Activated CD4-positive, alpha-beta memory T cell treated with anti-CD3 and anti-CD28 coated beads for 36 hours (primary cell): ENCODE results near the gene NEDD8. TPM values are rescaled to one million over a fixed set of nuclear protein-coding genes. Genes with fewer than 3 reads are reported as not detected.

Experiments
- total RNA-seq, 2 experiments: library from RNA; stranded (reverse); gene quantifications; one replicate each; pipeline ENCODE4 v1.2.3, GENCODE V29; 2021

Gene NEDD8
- total RNA-seq, 2 experiments from 2014 or later: 202 to 213 TPM

Other genes with a start within 250 kb of the NEDD8 start
- gene DHRS4L2, start 243.4 kb downstream of the NEDD8 start, total RNA-seq: 10 to 100 TPM; 27.6 to 29.6 TPM
- gene CARMIL3, start 180.4 kb downstream of the NEDD8 start, total RNA-seq: under 1 TPM; 0.75 to 1.00 TPM
- not detected for gene CPNE6, start 160.8 kb downstream of the NEDD8 start, total RNA-seq
- 100 to 1,000 TPM; 118 to 125 TPM for gene PCK2, start 138.1 kb downstream of the NEDD8 start, total RNA-seq
- 10 to 100 TPM; 85.6 to 91.8 TPM for gene DCAF11, start 117.6 kb downstream of the NEDD8 start, total RNA-seq
- 1 to 10 TPM; 1.2 to 1.9 TPM for gene NRL, start 117.4 kb downstream of the NEDD8 start, total RNA-seq
- under 1 TPM in 1 of 2 experiments, not detected in 1; 0.86 TPM for gene FITM1, start 101.7 kb downstream of the NEDD8 start, total RNA-seq
- 100 to 1,000 TPM; 403 to 427 TPM for gene PSME1, start 96.2 kb downstream of the NEDD8 start, total RNA-seq
- gene EMC9, start 90.8 kb downstream of the NEDD8 start, total RNA-seq: 10 to 100 TPM; 40.0 to 40.9 TPM
- 100 to 1,000 TPM; 404 to 411 TPM for gene PSME2, start 85.8 kb downstream of the NEDD8 start, total RNA-seq
- 10 to 100 TPM; 75.5 to 80.4 TPM for gene RNF31, start 84.9 kb downstream of the NEDD8 start, total RNA-seq
- 100 to 1,000 TPM; 158 to 172 TPM for gene IRF9, start 71.1 kb downstream of the NEDD8 start, total RNA-seq
- 10 to 100 TPM; 24.9 to 27.9 TPM for gene REC8, start 60.3 kb downstream of the NEDD8 start, total RNA-seq
- gene IPO4, start 43.6 kb downstream of the NEDD8 start, total RNA-seq: 10 to 100 TPM; 69.5 to 72.6 TPM
- 10 to 100 TPM; 23.7 to 26.7 TPM for gene TM9SF1, start 36.9 kb downstream of the NEDD8 start, total RNA-seq
- gene TSSK4, start 26.7 kb downstream of the NEDD8 start, total RNA-seq: under 1 TPM in 1 of 2 experiments, not detected in 1; 0.50 TPM
- gene CHMP4A, start 18.9 kb downstream of the NEDD8 start, total RNA-seq: 10 to 100 TPM; 79.0 to 84.6 TPM
- gene MDP1, start 16.3 kb downstream of the NEDD8 start, total RNA-seq: 10 to 100 TPM; 14.2 to 15.8 TPM
- gene GMPR2, start 562 bp upstream of the NEDD8 start, total RNA-seq: 10 to 100 TPM; 56.9 to 64.6 TPM
- gene TINF2, start 10.3 kb upstream of the NEDD8 start, total RNA-seq: 100 to 1,000 TPM in 1 of 2 experiments, 10 to 100 TPM in 1; 94.9 to 101 TPM
- gene TGM1, start 30.8 kb upstream of the NEDD8 start, total RNA-seq: 1 to 10 TPM; 3.7 to 4.5 TPM
- 10 to 100 TPM; 39.5 to 40.6 TPM for gene RABGGTA, start 39.2 kb upstream of the NEDD8 start, total RNA-seq
- gene DHRS1, start 67.4 kb upstream of the NEDD8 start, total RNA-seq: 10 to 100 TPM; 14.7 to 14.9 TPM
- gene NOP9, start 67.5 kb upstream of the NEDD8 start, total RNA-seq: 10 to 100 TPM; 30.7 to 30.9 TPM
- gene CIDEB, start 75.6 kb upstream of the NEDD8 start, total RNA-seq: 10 to 100 TPM; 22.6 to 25.8 TPM
- 1 to 10 TPM; 9.4 to 9.6 TPM for gene LTB4R2, start 77.8 kb upstream of the NEDD8 start, total RNA-seq
- gene LTB4R, start 79.1 kb upstream of the NEDD8 start, total RNA-seq: 10 to 100 TPM; 15.4 to 16.7 TPM
- 1 to 10 TPM; 1.6 to 2.4 TPM for gene ADCY4, start 102.7 kb upstream of the NEDD8 start, total RNA-seq
- gene RIPK3, start 107.6 kb upstream of the NEDD8 start, total RNA-seq: 10 to 100 TPM; 11.0 to 11.8 TPM
- not detected for gene NFATC4, start 135.8 kb upstream of the NEDD8 start, total RNA-seq
- gene NYNRIN, start 166.6 kb upstream of the NEDD8 start, total RNA-seq: under 1 TPM; 0.02 to 0.22 TPM
- gene CBLN3, start 197.3 kb upstream of the NEDD8 start, total RNA-seq: 1 to 10 TPM; 8.6 to 9.3 TPM
- gene KHNYN, start 197.6 kb upstream of the NEDD8 start, total RNA-seq: 10 to 100 TPM; 62.5 to 62.9 TPM
- 10 to 100 TPM; 36.2 to 43.8 TPM for gene SDR39U1, start 210.4 kb upstream of the NEDD8 start, total RNA-seq